GM23338 (cell line): ENCODE results near the gene TMEM182. TPM values are rescaled to one million over a fixed set of nuclear protein-coding genes. Genes with fewer than 3 reads are reported as not detected.

Experiments
- ATAC-seq: fragments of 200-7000 bp; cut with Tn5 transposase; 3 replicates; pipeline ENCODE4 v1.9.1; 2020
- DNase-seq: peaks from one replicate; pipeline ENCODE4 v3.0.0-alpha.2; 2015; ENCODE audit warnings: low spot score
- H2AFZ ChIP-seq: fragments of 200-600 bp; sonication (generic); 2 replicates; pipeline ENCODE4 v1.8.0; 2016; ENCODE audit warnings: antibody characterized with exemption, mild to moderate bottlenecking, moderate library complexity
- H3F3A ChIP-seq: fragments of 200-600 bp; sonication (generic); replicated peaks from 2 replicates; pipeline ENCODE4 v1.8.0; 2017; ENCODE audit warnings: antibody characterized with exemption, mixed run types, low read depth
- H3K27ac ChIP-seq: fragments of 200-600 bp; sonication (generic); 2 replicates; pipeline ENCODE4 v1.6.1; 2016; ENCODE audit warnings: low read depth
- H3K27me3 ChIP-seq: fragments of 200-600 bp; sonication (generic); 2 replicates; pipeline ENCODE4 v1.8.0; 2016; ENCODE audit warnings: mild to moderate bottlenecking, mixed run types, moderate library complexity; ENCODE audit not compliant: insufficient read depth
- H3K36me3 ChIP-seq: fragments of 200-600 bp; sonication (generic); 2 replicates; pipeline ENCODE4 v1.8.0; 2016; ENCODE audit warnings: mild to moderate bottlenecking; ENCODE audit not compliant: insufficient read depth
- H3K4me1 ChIP-seq: fragments of 200-600 bp; sonication (generic); 2 replicates; pipeline ENCODE4 v1.8.0; 2016; ENCODE audit warnings: mild to moderate bottlenecking, moderate library complexity; ENCODE audit not compliant: insufficient read depth
- H3K4me2 ChIP-seq: fragments of 200-600 bp; sonication (generic); 2 replicates; pipeline ENCODE4 v1.7.1; 2017; ENCODE audit warnings: mixed run types
- H3K4me3 ChIP-seq: fragments of 200-600 bp; sonication (generic); 2 replicates; pipeline ENCODE4 v1.6.1; 2016; ENCODE audit warnings: mixed run types
- H3K79me2 ChIP-seq: fragments of 200-600 bp; sonication (generic); replicated peaks from 2 replicates; pipeline ENCODE4 v1.8.0; 2017; ENCODE audit warnings: mild to moderate bottlenecking; ENCODE audit not compliant: insufficient read depth
- H3K9me2 ChIP-seq: fragments of 200-600 bp; sonication (generic); 2 replicates; pipeline ENCODE4 v1.8.0; 2017; ENCODE audit not compliant: insufficient read depth
- H4K20me1 ChIP-seq: fragments of 200-600 bp; sonication (generic); replicated peaks from 2 replicates; pipeline ENCODE4 v1.8.0; 2017; ENCODE audit warnings: mild to moderate bottlenecking; ENCODE audit not compliant: insufficient read depth
- H3K27ac Mint-ChIP-seq: 2 replicates; pipeline ENCODE4 v1.8.0; 2020; ENCODE audit warnings: inconsistent platforms, mild to moderate bottlenecking, moderate library complexity, mixed read lengths
- H3K27me3 Mint-ChIP-seq: 3 replicates; pipeline ENCODE4 v1.8.0; 2022; ENCODE audit warnings: low read depth, mild to moderate bottlenecking, moderate library complexity, mixed read lengths, inconsistent platforms; ENCODE audit not compliant: insufficient read depth, poor library complexity
- H3K36me3 Mint-ChIP-seq: 3 replicates; pipeline ENCODE4 v1.8.0; 2021; ENCODE audit warnings: low read depth, mild to moderate bottlenecking, inconsistent platforms, moderate library complexity, mixed read lengths
- H3K4me1 Mint-ChIP-seq: 3 replicates; pipeline ENCODE4 v1.8.0; 2020; ENCODE audit warnings: mild to moderate bottlenecking, inconsistent platforms, mixed read lengths
- H3K4me3 Mint-ChIP-seq: 3 replicates; pipeline ENCODE4 v1.8.0; 2021; ENCODE audit warnings: moderate library complexity, mild to moderate bottlenecking, inconsistent platforms, mixed read lengths
- H3K9me3 Mint-ChIP-seq: 3 replicates; pipeline ENCODE4 v1.8.0; 2020; ENCODE audit warnings: moderate library complexity, mild to moderate bottlenecking, inconsistent platforms, mixed read lengths
- CREB1 ChIP-seq: fragments of 250-450 bp; sonication (Bioruptor Pico); IDR thresholded peaks from 2 replicates; pipeline ENCODE4 v1.5.0; 2020; ENCODE audit warnings: low read depth, mild to moderate bottlenecking, moderate library complexity
- EZH2 ChIP-seq: fragments of 200-600 bp; sonication (generic); IDR thresholded peaks from one replicate; pipeline ENCODE4 v1.8.0; 2017; ENCODE audit warnings: antibody characterized with exemption, mild to moderate bottlenecking, low read depth; ENCODE audit not compliant: unreplicated experiment
- EZH2phosphoT487 ChIP-seq: fragments of 200-600 bp; sonication (generic); IDR thresholded peaks from one replicate; pipeline ENCODE4 v1.8.1; 2018; ENCODE audit warnings: antibody characterized with exemption; ENCODE audit not compliant: unreplicated experiment
- JUNB ChIP-seq: IDR thresholded peaks from one replicate; pipeline ENCODE4 v1.6.1; 2016; ENCODE audit warnings: antibody characterized with exemption; ENCODE audit not compliant: unreplicated experiment
- NANOG ChIP-seq: IDR thresholded peaks from 2 replicates; pipeline ENCODE4 v1.6.1; 2016; ENCODE audit warnings: antibody characterized with exemption, borderline replicate concordance
- POLR2AphosphoS5 ChIP-seq: IDR thresholded peaks from 2 replicates; pipeline ENCODE4 v1.6.1; 2016; ENCODE audit warnings: antibody characterized with exemption, low read depth
- REST ChIP-seq: IDR thresholded peaks from one replicate; pipeline ENCODE4 v1.6.1; 2018; ENCODE audit warnings: antibody characterized with exemption; ENCODE audit not compliant: unreplicated experiment
- STAT1 ChIP-seq: IDR thresholded peaks from one replicate; pipeline ENCODE4 v1.6.1; 2016; ENCODE audit warnings: antibody characterized with exemption; ENCODE audit not compliant: unreplicated experiment
- ZNF114 ChIP-seq: fragments of 250-450 bp; sonication (Bioruptor Pico); IDR thresholded peaks from 2 replicates; pipeline ENCODE4 v1.5.0; 2020; ENCODE audit warnings: mild to moderate bottlenecking, moderate library complexity
- ZNF331 ChIP-seq: fragments of 250-450 bp; sonication (Bioruptor Pico); IDR thresholded peaks from 2 replicates; pipeline ENCODE4 v1.5.0; 2020; ENCODE audit warnings: low read depth, mild to moderate bottlenecking, moderate library complexity
- polyA plus RNA-seq: library from polyadenylated mRNA; unstranded; fragments of >200 nt; fragmentation: Nextera tagmentation; extraction: Ambion mirVana; gene quantifications from 2 replicates; pipeline ENCODE4 v1.2.1, GENCODE V29; 2016
- total RNA-seq: library from RNA; depleted of rRNA; stranded (reverse); fragments of >200 nt; shearing (Covaris generic); gene quantifications from 2 replicates; pipeline ENCODE4 v1.2.3, GENCODE V29; 2014
- TF ChIP-seq, protein P1 (sequence below): IDR thresholded peaks from 2 replicates; pipeline ENCODE4 v1.6.1; 2016; ENCODE audit warnings: antibody characterized with exemption

TMEM182 gene
- total and polyA plus RNA-seq, 2 experiments from 2014 or later, result 5.2 to 7.2 TPM

DNA sequence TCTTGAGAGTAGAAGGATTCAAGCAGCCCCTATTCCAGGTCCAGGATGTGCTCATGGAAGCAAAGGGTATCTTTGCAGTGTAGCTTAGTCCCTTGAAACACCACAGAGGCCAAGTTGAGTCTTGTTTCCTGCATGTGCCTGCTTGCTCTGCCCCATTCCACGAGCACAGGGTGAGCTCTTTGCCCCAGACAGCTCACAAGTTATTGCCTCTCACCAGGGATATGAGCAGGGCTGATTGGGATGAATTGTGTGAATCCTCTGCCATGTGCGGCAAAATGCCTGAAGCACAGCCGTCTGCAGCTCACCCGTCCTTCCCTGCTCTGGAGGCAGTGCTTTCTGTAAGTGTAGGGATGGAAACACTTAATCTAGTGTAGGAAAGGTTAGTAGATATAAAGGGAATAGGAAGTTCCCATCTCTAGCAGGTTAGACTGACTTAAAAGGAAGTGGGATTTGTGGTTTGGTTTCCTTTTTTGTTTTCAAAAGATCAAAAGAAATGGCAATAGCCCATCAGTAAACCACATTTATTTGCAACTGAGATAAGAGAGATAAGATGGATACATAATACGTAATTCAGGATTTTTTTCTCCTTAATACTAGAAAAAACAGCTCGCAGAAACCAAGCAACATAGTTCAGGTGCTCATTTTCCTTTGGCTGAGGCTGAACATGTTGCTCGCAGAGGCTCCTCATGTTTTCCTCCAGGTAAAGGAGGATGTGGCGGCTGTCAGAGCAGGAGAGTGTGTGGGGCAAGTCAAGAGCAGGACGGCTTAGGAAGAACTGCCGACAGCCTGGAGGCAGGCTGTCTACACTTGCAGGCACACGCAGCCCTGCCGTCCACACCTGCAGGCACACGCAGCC lies 41.4 kb downstream of the TMEM182 start:
- H3K4me1 ChIP-seq, result no peaks in the 10 kb centered on the region
- no peaks in the 10 kb centered on the region for H3K79me2 ChIP-seq
- H3K4me2 ChIP-seq, result no peak overlapping the region
- 0 out of 2 replicates have a peak, but pooled peaks cover 4% of the 10 kb centered on the region for H3K9me2 ChIP-seq
- Mint-ChIP-seq H3K36me3 (peaks cover 65% of the 10 kb centered on the region), H3K4me3 (no peak overlapping the region), H3K27ac (no peak overlapping the region), H3K4me1 (no peaks in the 10 kb centered on the region), H3K9me3 (peaks cover 52% of the 10 kb centered on the region), H3K27me3 (peaks cover 5% of the 10 kb centered on the region)
- DNase-seq (no peak), ATAC-seq (no peak)
- no peak for TF ChIP-seq STAT1
- no peak for TF ChIP-seq ZNF331 (CRISPR knock-in tag)
- TF ChIP-seq ZNF114, result no peak
- TF ChIP-seq EZH2, result no peak
- no peak for TF ChIP-seq EZH2phosphoT487
- no peak for TF ChIP-seq CREB1
- TF ChIP-seq, protein P1, sequence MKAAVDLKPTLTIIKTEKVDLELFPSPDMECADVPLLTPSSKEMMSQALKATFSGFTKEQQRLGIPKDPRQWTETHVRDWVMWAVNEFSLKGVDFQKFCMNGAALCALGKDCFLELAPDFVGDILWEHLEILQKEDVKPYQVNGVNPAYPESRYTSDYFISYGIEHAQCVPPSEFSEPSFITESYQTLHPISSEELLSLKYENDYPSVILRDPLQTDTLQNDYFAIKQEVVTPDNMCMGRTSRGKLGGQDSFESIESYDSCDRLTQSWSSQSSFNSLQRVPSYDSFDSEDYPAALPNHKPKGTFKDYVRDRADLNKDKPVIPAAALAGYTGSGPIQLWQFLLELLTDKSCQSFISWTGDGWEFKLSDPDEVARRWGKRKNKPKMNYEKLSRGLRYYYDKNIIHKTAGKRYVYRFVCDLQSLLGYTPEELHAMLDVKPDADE, result no peak
- no peak for TF ChIP-seq NANOG
- TF ChIP-seq REST, result no peak
- no peak for TF ChIP-seq POLR2AphosphoS5
- TF ChIP-seq JUNB, result no peak
- no peak overlapping the region for H3K27ac ChIP-seq
- H3F3A ChIP-seq, result no peaks in the 10 kb centered on the region
- no peaks in the 10 kb centered on the region for H4K20me1 ChIP-seq
- H3K4me3 ChIP-seq, result no peak overlapping the region
- H3K27me3 ChIP-seq, result no peaks in the 10 kb centered on the region
- no peak overlapping the region for H2AFZ ChIP-seq
- peaks cover 23% of the 10 kb centered on the region for H3K36me3 ChIP-seq

- TF ChIP-seq JUNB (no peak), NANOG (no peak), REST (no peak), STAT1 (no peak), CREB1 (no peak), ZNF331 (CRISPR knock-in tag) (no peak)
- Histone ChIP-seq H3K4me1 (no peaks in the 10 kb centered on the region), H3K27me3 (no peaks in the 10 kb centered on the region), H3K4me2 (no peak overlapping the region), H3K79me2 (no peaks in the 10 kb centered on the region), H4K20me1 (no peaks in the 10 kb centered on the region), H3F3A (no peaks in the 10 kb centered on the region), H2AFZ (no peak overlapping the region), H3K36me3 (peaks cover 23% of the 10 kb centered on the region), H3K27ac (no peak overlapping the region), H3K9me2 (0 out of 2 replicates have a peak, but pooled peaks cover 4% of the 10 kb centered on the region), H3K4me3 (no peak overlapping the region)
- no peak for DNase-seq
- peaks cover 52% of the 10 kb centered on the region for H3K9me3 Mint-ChIP-seq
- ATAC-seq, result no peak
- H3K27ac Mint-ChIP-seq, result no peak overlapping the region
- peaks cover 60% of the 10 kb centered on the region for H3K36me3 Mint-ChIP-seq
- no peak overlapping the region for H3K4me3 Mint-ChIP-seq
- H3K4me1 Mint-ChIP-seq, result no peaks in the 10 kb centered on the region
- peaks cover 5% of the 10 kb centered on the region for H3K27me3 Mint-ChIP-seq
Measured at GRCh38 chr2:102803897-102804217, 42.0 kb downstream of the TMEM182 start.
